Naive thymus-derived CD8-positive, alpha-beta T cell (primary cell): ENCODE results near the gene NPTXR. TPM values are rescaled to one million over a fixed set of nuclear protein-coding genes. Genes with fewer than 3 reads are reported as not detected.

Experiments
- polyA plus RNA-seq, 3 donors: library from polyadenylated mRNA; unstranded; fragments of 300-500 nt; fragmentation: Illumina TruSeq; gene quantifications; one replicate each; pipeline ENCODE4 v1.2.3, GENCODE V29; 2021
- total RNA-seq, 8 experiments: library from RNA in 2 of 8; stranded (reverse) in 2 of 8; gene quantifications; one replicate each; pipeline ENCODE4 v1.2.3 and lab custom pipeline; 2021 to 2026

The NPTXR gene
- total and polyA plus RNA-seq, 5 experiments from 2014 or later, result 0.73 to 12.6 (median 1.1) TPM

Other genes with a start within 250 kb of the NPTXR start
- under 1 TPM; 0.29 to 0.96 TPM for gene FAM227A, start 187.6 kb downstream of the NPTXR start, total RNA-seq
- not detected for gene FAM227A, start 187.6 kb downstream of the NPTXR start, polyA plus RNA-seq
- gene CBY1, start 187.4 kb downstream of the NPTXR start, total RNA-seq, result 10 to 100 TPM; 33.2 to 36.7 TPM
- gene CBY1, start 187.4 kb downstream of the NPTXR start, polyA plus RNA-seq, result 10 to 100 TPM in 2 of 3 donors, 1 to 10 TPM in 1; 4.3 to 11.6 (median 11.2) TPM
- gene TOMM22, start 162.1 kb downstream of the NPTXR start, total RNA-seq, result 10 to 100 TPM; 56.1 to 60.9 TPM
- gene TOMM22, start 162.1 kb downstream of the NPTXR start, polyA plus RNA-seq, result 10 to 100 TPM; 67.2 to 79.3 (median 75.9) TPM
- 10 to 100 TPM; 50.5 to 52.6 TPM for gene JOSD1, start 143.1 kb downstream of the NPTXR start, total RNA-seq
- 1 to 10 TPM; 6.7 to 8.2 (median 7.8) TPM for gene JOSD1, start 143.1 kb downstream of the NPTXR start, polyA plus RNA-seq
- gene GTPBP1, start 138.1 kb downstream of the NPTXR start, total RNA-seq, result 10 to 100 TPM; 64.6 to 73.3 TPM
- gene GTPBP1, start 138.1 kb downstream of the NPTXR start, polyA plus RNA-seq, result 10 to 100 TPM; 17.2 to 29.3 (median 22.6) TPM
- 1,000 to 10,000 TPM; 1,061 to 1,073 TPM for gene SUN2, start 88.0 kb downstream of the NPTXR start, total RNA-seq
- 100 to 1,000 TPM; 491 to 802 (median 518) TPM for gene SUN2, start 88.0 kb downstream of the NPTXR start, polyA plus RNA-seq
- gene DNAL4, start 49.9 kb downstream of the NPTXR start, total RNA-seq, result 10 to 100 TPM in 1 of 2 experiments, 1 to 10 TPM in 1; 9.3 to 11.5 TPM
- 10 to 100 TPM; 11.2 to 14.7 (median 13.1) TPM for gene DNAL4, start 49.9 kb downstream of the NPTXR start, polyA plus RNA-seq
- 10 to 100 TPM; 66.7 TPM for gene CBX6, start 28.2 kb upstream of the NPTXR start, total RNA-seq
- 1 to 10 TPM; 5.8 to 6.5 (median 6.4) TPM for gene CBX6, start 28.2 kb upstream of the NPTXR start, polyA plus RNA-seq
- not detected for gene APOBEC3A, start 113.6 kb upstream of the NPTXR start, total RNA-seq
- gene APOBEC3A, start 113.6 kb upstream of the NPTXR start, polyA plus RNA-seq, result not detected
- under 1 TPM in 1 of 2 experiments, not detected in 1; 0.47 TPM for gene APOBEC3B, start 138.3 kb upstream of the NPTXR start, total RNA-seq
- under 1 TPM in 1 of 3 donors, not detected in 2; 0.14 TPM for gene APOBEC3B, start 138.3 kb upstream of the NPTXR start, polyA plus RNA-seq
- gene APOBEC3C, start 170.2 kb upstream of the NPTXR start, total RNA-seq, result 10 to 100 TPM; 24.3 to 26.9 TPM
- gene APOBEC3C, start 170.2 kb upstream of the NPTXR start, polyA plus RNA-seq, result 100 to 1,000 TPM in 1 of 3 donors, 10 to 100 TPM in 2; 64.7 to 119 (median 66.5) TPM
- 10 to 100 TPM in 1 of 2 experiments, 1 to 10 TPM in 1; 9.6 to 11.0 TPM for gene APOBEC3D, start 177.1 kb upstream of the NPTXR start, total RNA-seq
- gene APOBEC3D, start 177.1 kb upstream of the NPTXR start, polyA plus RNA-seq, result 1 to 10 TPM; 5.2 to 7.1 (median 6.0) TPM
- 10 to 100 TPM; 22.2 to 24.3 TPM for gene APOBEC3F, start 196.8 kb upstream of the NPTXR start, total RNA-seq
- 10 to 100 TPM in 1 of 3 donors, 1 to 10 TPM in 2; 7.0 to 10.1 (median 8.4) TPM for gene APOBEC3F, start 196.8 kb upstream of the NPTXR start, polyA plus RNA-seq
- 10 to 100 TPM; 24.3 to 27.4 TPM for gene APOBEC3G, start 233.2 kb upstream of the NPTXR start, total RNA-seq
- gene APOBEC3G, start 233.2 kb upstream of the NPTXR start, polyA plus RNA-seq, result 100 to 1,000 TPM in 1 of 3 donors, 10 to 100 TPM in 2; 30.6 to 113 (median 38.7) TPM